HL-60 (cell line): Measurements from ENCODE around the gene ISOC1.

ENCODE experiments used
- CTCF ChIP-seq: IDR thresholded peaks from one replicate; pipeline ENCODE4 v1.5.1; 2011; ENCODE audit warnings: low read length, control low read depth, inconsistent platforms; ENCODE audit not compliant: insufficient read depth
- GABPA ChIP-seq: IDR thresholded peaks from 2 replicates; pipeline ENCODE4 v1.6.1; 2012; ENCODE audit warnings: low read depth
- POLR2AphosphoS5 ChIP-seq: IDR thresholded peaks from 2 replicates; pipeline ENCODE4 v1.6.1; 2012; ENCODE audit warnings: low read depth
- SPI1 ChIP-seq: IDR thresholded peaks from 2 replicates; pipeline ENCODE4 v1.6.1; 2012; ENCODE audit warnings: low read depth, mild to moderate bottlenecking, borderline replicate concordance

DNA sequence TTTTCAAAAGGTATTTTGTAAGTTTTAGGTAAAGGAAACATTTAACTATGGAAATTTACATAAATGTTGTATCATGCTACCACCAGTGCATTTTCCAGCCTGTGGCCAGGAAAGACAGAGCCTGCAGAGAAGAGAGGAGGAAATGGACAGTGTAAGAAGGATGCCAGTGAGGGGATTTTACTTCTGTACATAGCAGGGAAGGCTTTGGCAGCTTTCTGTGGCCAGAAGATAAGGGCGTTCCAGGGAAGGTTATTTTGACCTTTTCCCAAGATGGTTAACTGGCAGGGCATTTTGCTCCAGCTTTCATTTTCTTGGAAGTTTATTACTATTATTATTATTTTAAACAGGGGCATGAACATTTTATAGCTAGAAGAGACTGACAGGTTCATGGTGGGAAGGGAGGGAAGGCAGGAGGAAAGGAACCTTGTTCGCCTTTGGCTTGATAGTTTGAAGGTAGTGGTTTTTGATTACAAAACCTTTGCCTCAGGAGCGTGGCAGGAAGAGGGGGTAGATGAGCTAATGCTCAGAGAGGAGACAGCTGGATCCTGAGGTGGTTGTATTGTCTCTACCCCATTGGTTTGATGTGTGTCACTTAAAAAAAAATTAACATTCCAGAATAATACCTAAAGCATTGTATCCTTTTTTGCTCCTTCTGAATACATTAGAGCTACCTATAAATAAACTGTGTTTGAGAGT is 4.1 kb downstream of the ISOC1 start:
- TF ChIP-seq CTCF (no peak), SPI1 (no peak), GABPA (no peak), POLR2AphosphoS5 (no peak)
